HG03175 (cell line): ENCODE results near the gene MKRN2OS.
"Not testable (repeated sequence)": the region's sequence is repeated elsewhere in the genome, so short reads cannot be mapped to it uniquely, and the experiment has no call there.

Experiments
- ATAC-seq: cut with Tn5 transposase; IDR thresholded peaks from one replicate; pipeline ENCODE4 v1.9.1; 2021; ENCODE audit warnings: mild to moderate bottlenecking, moderate library complexity; ENCODE audit not compliant: unreplicated experiment

MKRN2OS gene

GRCh38 chr3:12562451-12562850 lies 17.2 kb upstream of the MKRN2OS start:
- no peak for ATAC-seq

GRCh38 chr3:12561397-12561796 lies 16.1 kb upstream of the MKRN2OS start:
- no peak for ATAC-seq

- peak; percentile 38 for ATAC-seq
Observed at GRCh38 chr3:12560505-12561190, 15.3 kb upstream of the MKRN2OS start.

GRCh38 chr3:12559520-12559919 lies 14.2 kb upstream of the MKRN2OS start:
- ATAC-seq = no peak

- ATAC-seq = no peak
Observed at GRCh38 chr3:12558706-12559105, 13.4 kb upstream of the MKRN2OS start.

GRCh38 chr3:12557473-12558100 lies 12.3 kb upstream of the MKRN2OS start:
- ATAC-seq = no peak

- peak; percentile 82 for ATAC-seq
Observed at GRCh38 chr3:12556690-12557472, 11.6 kb upstream of the MKRN2OS start, which contains the start of gene MKRN2. MKRN2 (plus strand) TSS chr3:12557087; CDS start chr3:12557151, 64 bp downstream.

GRCh38 chr3:12556314-12556689 lies 11.0 kb upstream of the MKRN2OS start:
- no peak for ATAC-seq

GRCh38 chr3:12553921-12554391 lies 8.7 kb upstream of the MKRN2OS start:
- ATAC-seq = no peak

- no peak for ATAC-seq
Observed at GRCh38 chr3:12549971-12550760, 4.9 kb upstream of the MKRN2OS start.

- ATAC-seq = no peak
Observed at GRCh38 chr3:12544652-12545472, 437 bp downstream of the MKRN2OS start.

GRCh38 chr3:12543497-12543896 lies 1.8 kb downstream of the MKRN2OS start:
- not testable (repeated sequence) for ATAC-seq

- ATAC-seq = no peak
Observed at GRCh38 chr3:12541625-12542024, 3.7 kb downstream of the MKRN2OS start.

- no peak for ATAC-seq
Observed at GRCh38 chr3:12536423-12536822, 8.9 kb downstream of the MKRN2OS start.

- no peak for ATAC-seq
Observed at GRCh38 chr3:12532182-12532581, 13.1 kb downstream of the MKRN2OS start.

- no peak for ATAC-seq
Observed at GRCh38 chr3:12527757-12528143, 17.5 kb downstream of the MKRN2OS start.

- ATAC-seq = no peak
Observed at GRCh38 chr3:12522721-12523120, 22.6 kb downstream of the MKRN2OS start.

- no peak for ATAC-seq
Observed at GRCh38 chr3:12521010-12521409, 24.3 kb downstream of the MKRN2OS start.

GRCh38 chr3:12518261-12519028 lies 26.9 kb downstream of the MKRN2OS start:
- no peak for ATAC-seq
